Adrenal gland (tissue), 12 donors: ENCODE results near the gene CAMK4. TPM values are rescaled to one million over a fixed set of nuclear protein-coding genes. Genes with fewer than 3 reads are reported as not detected.

ENCODE experiments used
- DNase-seq, 7 donors: peaks; one replicate each; pipeline ENCODE4 v3.0.0-alpha.2; 2019 to 2020
- H3K27ac ChIP-seq, 5 donors: fragments of 200-600 bp; sonication (generic) in 4 of 5; 1 replicate in 3 of 5; 2 replicates in 2 of 5; pipeline versions ENCODE4 v1.5.1 to v1.8.0; 2016 to 2020; ENCODE audit warnings: mild to moderate bottlenecking in 1 of 5
- H3K27me3 ChIP-seq: fragments of 200-600 bp; 2 replicates; pipeline ENCODE4 v1.8.0; 2021
- H3K36me3 ChIP-seq, 2 donors: fragments of 200-600 bp; replicated peaks in 1 of 2; 1 replicate in 1 of 2; 2 replicates in 1 of 2; pipeline versions ENCODE4 v1.5.1 to v1.8.0; 2018 to 2022
- H3K4me1 ChIP-seq, 2 donors: fragments of 200-600 bp; replicated peaks in 1 of 2; 1 replicate in 1 of 2; 2 replicates in 1 of 2; pipeline versions ENCODE4 v1.5.1 to v1.8.0; 2018 to 2021
- H3K4me3 ChIP-seq, 4 donors: fragments of 200-600 bp; sonication (generic) in 3 of 4; one replicate each; pipeline ENCODE4 v1.5.1; 2016 to 2018
- H3K9me3 ChIP-seq, 3 donors: fragments of 200-600 bp; sonication (generic) in 1 of 3; replicated peaks in 1 of 3; 1 replicate in 2 of 3; 2 replicates in 1 of 3; pipeline versions ENCODE4 v1.5.1 to v1.8.0; 2016 to 2021
- POLR2A ChIP-seq, 2 donors: fragments of 450-650 bp; IDR thresholded peaks; one replicate each; pipeline ENCODE4 v1.6.1; 2017; ENCODE audit warnings: antibody characterized with exemption in 2 of 2, mild to moderate bottlenecking in 2 of 2, moderate library complexity in 1 of 2
- WGBS, 4 donors: extraction: QIAGEN DNeasy Blood & Tissue Kit in 2 of 4; methylation state at CpG; one replicate each; pipeline versions ENCODE4 v1.1.5 to v1.1.7; 2013 to 2017; 5-methylcytosine and 5-hydroxymethylcytosine counted together
- intact Hi-C, 2 donors: fragments of 100-400 bp; cut with DNase I; formaldehyde crosslinking; loops; one replicate each; pipeline versions ENCODE4 v1.14.1 to v1.15.0; 2022 to 2023
- polyA plus RNA-seq, 3 donors: library from polyadenylated mRNA; stranded (reverse); fragments of 200-250 nt in 2 of 3; fragments of 350-450 nt in 1 of 3; fragmentation: Illumina TruSeq in 1 of 3; extraction: RNeasy Lipid Tissue Mini Kit (QIAGEN cat#74804) in 1 of 3; gene quantifications; one replicate each; pipeline ENCODE4 v1.2.3, GENCODE V29; 2013 to 2014
- total RNA-seq, 9 donors: library from RNA; depleted of rRNA in 4 of 9; stranded (reverse); fragments of >200 nt in 4 of 9; fragments of 120-200 nt in 1 of 9; fragmentation: NEBNext Ultra II Directional in 1 of 9; extraction: Animal tissue kit (Norgen Biotek cat#: 25700) in 1 of 9; gene quantifications; one replicate each; pipeline versions ENCODE4 v1.1.0 to v1.2.4, GENCODE V29; 2013 to 2023
- TF ChIP-seq, protein P1 (sequence below), 6 experiments: fragments of 450-650 bp in 4 of 6; fragments of 200-600 bp in 2 of 6; sonication (generic) in 1 of 6; IDR thresholded peaks; 1 replicate in 5 of 6; 2 replicates in 1 of 6; pipeline versions ENCODE4 v1.5.1 to v1.8.0; 2016 to 2021; ENCODE audit warnings: antibody characterized with exemption in 6 of 6, mild to moderate bottlenecking in 2 of 6, moderate library complexity in 1 of 6
- donor health status: healthy with polysubstance abuse.
- donor health status: Bipolar disorder and iron deficiency.
- donor health status: DM: yes; HTN: yes; CAD: no.
- donor health status: DM: no; HTN: no; CAD: no.
- donor health status: DM: no; HTN: no; CAD: no.
- donor health status: DM: yes; HTN: yes; CAD: no.

The CAMK4 gene
- total and polyA plus RNA-seq, 12 donors: 0.06 to 9.2 (median 2.0) TPM

DNA sequence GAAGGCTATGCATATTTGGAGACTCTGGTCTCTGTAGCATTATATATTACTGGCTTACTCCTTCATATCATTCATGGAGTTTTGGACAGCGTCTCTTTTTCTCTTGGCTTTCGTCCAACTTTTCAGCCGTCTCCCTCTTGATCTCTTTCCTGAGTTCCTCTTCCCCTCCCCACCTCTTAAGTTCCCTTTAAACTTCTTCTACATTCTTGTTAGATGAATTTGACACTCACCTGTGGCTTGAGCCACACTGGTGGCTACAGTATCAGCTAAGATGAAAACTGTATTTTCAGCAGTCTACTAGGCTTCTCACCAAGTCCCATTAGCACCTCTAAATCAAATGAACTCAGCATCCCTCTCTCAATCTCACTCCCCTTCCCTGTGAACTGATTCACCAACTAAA, 160.0 kb downstream of the CAMK4 start:
- H3K36me3 ChIP-seq: no peaks in the 10 kb centered on the region
- DNase-seq: no peak
- intact Hi-C loops: no loop called here
- no peaks in the 10 kb centered on the region for H3K9me3 ChIP-seq
- no peaks in the 10 kb centered on the region for H3K4me1 ChIP-seq
- H3K4me3 ChIP-seq: no peak overlapping the region
- no peak overlapping the region for H3K27ac ChIP-seq
- WGBS, 4 donors: 4 to 10% (median 9%) methylated on average over 3 of the region's 3 CpGs
- H3K27me3 ChIP-seq: no peaks in the 10 kb centered on the region
- no peak for TF ChIP-seq POLR2A (IDR thresholded peaks at IDR 0.05)
- TF ChIP-seq, protein P1, sequence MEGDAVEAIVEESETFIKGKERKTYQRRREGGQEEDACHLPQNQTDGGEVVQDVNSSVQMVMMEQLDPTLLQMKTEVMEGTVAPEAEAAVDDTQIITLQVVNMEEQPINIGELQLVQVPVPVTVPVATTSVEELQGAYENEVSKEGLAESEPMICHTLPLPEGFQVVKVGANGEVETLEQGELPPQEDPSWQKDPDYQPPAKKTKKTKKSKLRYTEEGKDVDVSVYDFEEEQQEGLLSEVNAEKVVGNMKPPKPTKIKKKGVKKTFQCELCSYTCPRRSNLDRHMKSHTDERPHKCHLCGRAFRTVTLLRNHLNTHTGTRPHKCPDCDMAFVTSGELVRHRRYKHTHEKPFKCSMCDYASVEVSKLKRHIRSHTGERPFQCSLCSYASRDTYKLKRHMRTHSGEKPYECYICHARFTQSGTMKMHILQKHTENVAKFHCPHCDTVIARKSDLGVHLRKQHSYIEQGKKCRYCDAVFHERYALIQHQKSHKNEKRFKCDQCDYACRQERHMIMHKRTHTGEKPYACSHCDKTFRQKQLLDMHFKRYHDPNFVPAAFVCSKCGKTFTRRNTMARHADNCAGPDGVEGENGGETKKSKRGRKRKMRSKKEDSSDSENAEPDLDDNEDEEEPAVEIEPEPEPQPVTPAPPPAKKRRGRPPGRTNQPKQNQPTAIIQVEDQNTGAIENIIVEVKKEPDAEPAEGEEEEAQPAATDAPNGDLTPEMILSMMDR (IDR thresholded peaks at IDR 0.05): no peak

DNA sequence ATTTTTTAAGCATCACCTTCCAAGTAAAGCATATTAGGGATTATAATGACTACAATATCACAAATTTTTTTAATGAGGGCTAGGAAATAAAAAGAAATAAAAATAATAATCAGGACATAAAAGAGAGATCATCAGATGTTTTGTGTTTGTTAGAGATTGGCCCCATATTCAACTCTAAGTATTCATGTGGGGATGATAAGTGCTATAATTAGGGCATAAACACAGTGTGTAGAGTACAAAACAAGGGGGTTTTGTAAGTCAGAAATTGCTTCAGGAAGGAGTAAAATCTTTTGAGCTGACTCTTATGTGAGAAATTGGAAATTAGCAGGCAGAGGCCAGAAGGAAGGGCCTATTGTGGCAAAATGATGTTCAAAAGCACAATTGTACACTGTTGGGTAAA, 160.9 kb downstream of the CAMK4 start:
- no peaks in the 10 kb centered on the region for H3K9me3 ChIP-seq
- no peak for DNase-seq
- intact Hi-C loops: no loop called here
- no peaks in the 10 kb centered on the region for H3K27me3 ChIP-seq
- TF ChIP-seq POLR2A (IDR thresholded peaks at IDR 0.05): no peak
- TF ChIP-seq, protein P1 (IDR thresholded peaks at IDR 0.05): no peak
- H3K27ac ChIP-seq: no peak overlapping the region
- H3K4me3 ChIP-seq: no peak overlapping the region
- no peaks in the 10 kb centered on the region for H3K4me1 ChIP-seq
- no peaks in the 10 kb centered on the region for H3K36me3 ChIP-seq

DNA sequence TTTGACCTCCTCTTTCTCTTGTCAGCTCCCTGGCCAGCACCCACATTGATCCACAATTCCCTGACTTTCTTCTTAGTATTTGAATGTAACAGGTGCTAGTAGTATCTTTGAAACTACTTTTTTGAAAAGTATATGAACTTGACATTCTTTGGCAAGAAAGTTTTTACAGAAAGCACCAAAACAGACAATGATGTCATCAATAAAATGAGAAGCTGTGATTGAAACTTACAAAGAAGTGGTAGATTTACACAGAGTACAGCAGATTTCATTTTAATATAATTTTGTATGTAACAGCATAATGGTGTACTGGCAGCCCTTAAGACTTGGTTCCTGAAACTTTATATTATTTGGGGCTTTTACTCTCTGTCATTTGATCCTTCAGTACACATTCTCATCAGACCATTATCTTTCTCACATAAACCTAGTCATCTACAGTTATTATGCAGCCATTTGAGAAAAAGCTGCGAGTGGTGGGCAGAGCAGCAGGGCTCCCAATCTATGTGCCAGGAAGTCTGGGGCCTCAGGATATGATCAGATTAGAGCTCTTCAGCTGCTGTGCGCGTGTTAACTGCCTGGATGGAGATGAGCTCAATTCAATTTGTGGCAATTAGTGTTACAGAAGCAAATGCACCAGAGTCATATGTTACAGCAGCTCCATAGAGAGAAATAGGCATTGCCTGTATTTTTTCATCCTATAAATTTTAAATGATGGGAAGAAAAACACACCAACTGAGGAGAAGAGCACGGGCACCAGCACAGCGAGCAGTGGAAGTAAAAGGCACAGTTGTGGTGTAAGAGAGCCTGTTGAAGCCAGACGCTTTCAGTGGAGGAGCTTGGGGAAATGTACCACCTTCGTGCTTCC, 162.0 kb downstream of the CAMK4 start:
- Histone ChIP-seq H3K27ac (peak overlapping the region in 1 of 5 donors; percentile 48), H3K4me3 (no peak overlapping the region), H3K27me3 (no peaks in the 10 kb centered on the region), H3K9me3 (no peaks in the 10 kb centered on the region), H3K36me3 (no peaks in the 10 kb centered on the region), H3K4me1 (no peaks in the 10 kb centered on the region)
- no peak for TF ChIP-seq POLR2A (IDR thresholded peaks at IDR 0.05)
- TF ChIP-seq, protein P1 (IDR thresholded peaks at IDR 0.05): no peak
- WGBS, 4 donors: 68 to 71% (median 70%) methylated on average over 7 of the region's 7 CpGs
- intact Hi-C loops: no loop called here
- DNase-seq: peak in 2 of 7 donors; percentile 18 to 72

DNA sequence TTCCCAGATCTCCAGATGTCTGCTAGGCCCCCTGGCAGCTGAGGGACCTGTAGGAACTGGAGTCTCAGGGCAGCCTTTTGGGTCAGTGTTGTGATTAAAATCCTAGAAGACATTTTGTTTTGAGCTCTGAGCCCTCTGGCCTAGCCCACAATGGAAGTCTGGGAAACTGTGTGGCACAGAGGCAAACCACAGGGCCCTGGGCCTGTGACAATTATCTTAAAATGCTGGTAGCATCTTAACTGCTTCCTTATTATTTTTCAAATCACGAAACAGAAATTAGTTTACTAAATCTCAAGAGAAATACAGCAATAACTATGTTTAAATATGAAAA, 162.6 kb downstream of the CAMK4 start:
- H3K9me3 ChIP-seq: no peaks in the 10 kb centered on the region
- TF ChIP-seq, protein P1 (IDR thresholded peaks at IDR 0.05): no peak
- TF ChIP-seq POLR2A (IDR thresholded peaks at IDR 0.05): no peak
- H3K27me3 ChIP-seq: no peaks in the 10 kb centered on the region
- intact Hi-C loops: no loop called here
- whole genome bisulfite sequencing, 4 donors: 54 to 74% (median 61%) methylated on average over 1 of the region's 1 CpG
- H3K27ac ChIP-seq: peak overlapping the region in 1 of 5 donors; percentile 48
- no peak overlapping the region for H3K4me3 ChIP-seq
- no peaks in the 10 kb centered on the region for H3K36me3 ChIP-seq
- no peaks in the 10 kb centered on the region for H3K4me1 ChIP-seq
- DNase-seq: no peak
